ENCODE measurements around the gene LHPP.
A peak's percentile ranks its signal among the peaks of the same experiment; 100 is the strongest.

The LHPP gene

GRCh38 chr10:124522933-124523871 lies 61.6 kb downstream of the LHPP start:
- DNase-seq = peak; percentile 49

GRCh38 chr10:124523901-124524300 lies 62.3 kb downstream of the LHPP start:
- no peak for DNase-seq

- no peak for DNase-seq
Measured at GRCh38 chr10:124524991-124525653, 63.5 kb downstream of the LHPP start.

GRCh38 chr10:124525751-124526600 lies 64.4 kb downstream of the LHPP start:
- no peak for DNase-seq

- no peak for DNase-seq
Measured at GRCh38 chr10:124526621-124527267, 65.1 kb downstream of the LHPP start.

- no peak for DNase-seq
Measured at GRCh38 chr10:124527874-124528395, 66.3 kb downstream of the LHPP start.

GRCh38 chr10:124529661-124530214 lies 68.1 kb downstream of the LHPP start:
- no peak for DNase-seq

- peak; percentile 93 for DNase-seq
Measured at GRCh38 chr10:124530215-124530665, 68.6 kb downstream of the LHPP start.

- no peak for DNase-seq
Measured at GRCh38 chr10:124530816-124531215, 69.2 kb downstream of the LHPP start.

- peak; percentile 90 for DNase-seq
Measured at GRCh38 chr10:124532106-124532641, 70.6 kb downstream of the LHPP start.

GRCh38 chr10:124532788-124533187 lies 71.2 kb downstream of the LHPP start:
- no peak for DNase-seq

GRCh38 chr10:124533266-124533665 lies 71.6 kb downstream of the LHPP start:
- DNase-seq = no peak

GRCh38 chr10:124534231-124534798 lies 72.7 kb downstream of the LHPP start:
- DNase-seq = peak; percentile 74

- DNase-seq = no peak
Measured at GRCh38 chr10:124534826-124535601, 73.4 kb downstream of the LHPP start.

- no peak for DNase-seq
Measured at GRCh38 chr10:124535731-124536495, 74.3 kb downstream of the LHPP start.

GRCh38 chr10:124536496-124537050 lies 75.0 kb downstream of the LHPP start:
- no peak for DNase-seq

- no peak for DNase-seq
Measured at GRCh38 chr10:124537166-124537725, 75.6 kb downstream of the LHPP start.

GRCh38 chr10:124537891-124538290 lies 76.3 kb downstream of the LHPP start:
- no peak for DNase-seq

GRCh38 chr10:124538706-124539105 lies 77.1 kb downstream of the LHPP start:
- DNase-seq = no peak
